Activated CD4-positive, alpha-beta T cell treated with anti-CD3 and anti-CD28 coated beads, Interleukin-2, Interleukin-4, amounts not matched to agents 100 ng/mL and 50 ng/mL, durations not matched to agents 16 hours and 8 hours (primary cell): ENCODE measurements around the gene ST7.
A peak's percentile ranks its signal among the peaks of the same experiment; 100 is the strongest.
"Not testable (repeated sequence)": the region's sequence is repeated elsewhere in the genome, so short reads cannot be mapped to it uniquely, and the experiment has no call there.

Experiments used
- DNase-seq: peaks from one replicate; pipeline ENCODE4 v3.0.0-alpha.2; 2020; ENCODE audit warnings: low spot score

ST7 gene

DNA sequence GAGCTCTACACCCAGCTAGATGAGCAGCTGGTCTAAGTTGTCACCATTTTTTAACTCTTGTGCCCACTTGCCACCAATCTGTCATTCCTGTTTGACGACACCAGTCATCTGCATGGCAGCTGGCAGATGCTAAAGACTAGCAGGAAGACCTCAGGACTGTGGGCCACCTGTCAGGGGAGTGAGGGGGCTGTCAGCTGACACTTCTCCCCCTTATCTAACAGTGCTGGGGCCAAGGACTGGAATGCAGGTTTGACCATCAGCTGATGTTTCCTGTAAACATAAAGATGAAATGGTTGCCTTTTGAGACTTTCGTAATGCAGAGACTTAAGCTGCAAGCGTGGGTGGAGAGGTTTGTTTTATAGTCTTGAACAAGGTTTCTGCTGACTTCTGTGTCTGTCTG is 276.0 kb downstream of the ST7 start:
- no peak for DNase-seq

DNA sequence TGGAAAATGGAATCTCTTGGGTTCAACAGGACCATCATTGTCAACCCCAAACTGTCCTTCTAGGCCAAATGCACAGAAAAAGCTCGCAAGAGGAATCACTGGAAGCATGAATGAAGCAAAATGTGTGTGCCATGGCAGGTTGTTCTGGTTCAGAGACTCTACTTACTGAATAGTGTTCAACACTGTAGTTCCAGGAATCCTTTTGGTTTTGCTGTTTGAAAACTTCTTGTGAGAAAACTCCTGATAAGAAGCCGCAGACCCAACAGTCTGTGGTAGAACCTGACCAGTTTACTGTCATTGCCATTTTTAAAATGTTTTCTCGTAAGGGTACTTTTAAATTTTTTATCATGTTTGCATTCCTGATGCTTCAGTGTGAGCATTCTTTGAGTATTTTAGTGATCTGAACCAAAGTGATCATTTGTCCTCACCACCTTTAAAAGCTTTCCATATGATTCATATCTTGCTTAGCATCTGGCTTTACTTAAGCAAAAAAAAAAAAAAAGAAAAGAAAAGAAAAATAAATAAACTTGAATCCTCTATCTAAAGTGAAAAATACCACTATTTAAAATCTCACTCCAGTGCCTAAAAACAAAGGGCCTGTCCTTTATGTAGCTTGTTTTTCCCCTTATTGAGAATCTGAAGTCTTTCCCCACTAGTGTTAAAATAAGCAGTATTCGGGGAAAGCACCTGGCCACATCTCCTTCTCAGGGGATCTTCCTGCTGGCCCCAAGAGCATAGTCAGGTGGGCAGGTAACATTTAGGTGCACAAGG is 277.2 kb downstream of the ST7 start:
- DNase-seq: no peak

GRCh38 chr7:117231047-117231359 is 277.7 kb downstream of the ST7 start:
- no peak for DNase-seq

DNA sequence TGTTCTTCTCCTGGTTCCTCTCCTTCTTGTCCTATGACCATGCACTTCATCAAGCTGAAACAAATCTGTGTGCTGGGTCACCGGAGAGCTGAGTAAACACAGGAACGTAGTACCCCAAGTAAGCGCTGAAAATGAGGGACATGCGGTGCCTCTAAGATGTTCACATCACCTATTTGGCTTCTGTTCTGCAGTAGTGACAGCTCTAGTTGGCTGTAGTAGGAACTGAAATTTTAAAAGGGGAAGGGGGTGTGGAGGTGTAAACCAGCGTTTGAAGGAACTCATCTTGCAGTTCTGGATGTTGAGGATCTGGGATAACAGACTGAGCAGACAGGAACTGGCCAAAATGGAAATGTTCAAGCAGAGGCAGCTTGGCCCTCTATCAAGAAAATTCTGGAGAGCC is 284.3 kb downstream of the ST7 start:
- DNase-seq: no peak

- no peak for DNase-seq
Measured at GRCh38 chr7:117238472-117238871, 285.2 kb downstream of the ST7 start.

DNA sequence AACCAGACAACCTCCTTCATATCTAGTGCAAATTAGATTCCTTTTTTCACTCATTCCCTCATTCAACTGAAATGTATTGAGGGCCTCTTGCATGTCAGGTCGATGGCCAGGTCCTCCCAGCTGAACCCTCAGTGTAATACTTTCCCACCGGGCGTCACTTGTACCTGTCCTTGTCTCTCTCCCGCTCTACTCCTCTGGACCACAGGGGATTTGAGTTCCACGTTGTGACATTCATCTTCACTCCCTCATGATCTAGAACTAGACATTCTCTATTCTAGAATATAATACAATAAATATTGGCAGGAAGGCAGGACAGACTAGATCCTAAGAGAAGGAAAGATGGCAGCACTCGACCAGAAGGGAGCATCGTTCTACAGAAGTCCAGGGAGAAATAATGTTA is 285.6 kb downstream of the ST7 start:
- DNase-seq: no peak

DNA sequence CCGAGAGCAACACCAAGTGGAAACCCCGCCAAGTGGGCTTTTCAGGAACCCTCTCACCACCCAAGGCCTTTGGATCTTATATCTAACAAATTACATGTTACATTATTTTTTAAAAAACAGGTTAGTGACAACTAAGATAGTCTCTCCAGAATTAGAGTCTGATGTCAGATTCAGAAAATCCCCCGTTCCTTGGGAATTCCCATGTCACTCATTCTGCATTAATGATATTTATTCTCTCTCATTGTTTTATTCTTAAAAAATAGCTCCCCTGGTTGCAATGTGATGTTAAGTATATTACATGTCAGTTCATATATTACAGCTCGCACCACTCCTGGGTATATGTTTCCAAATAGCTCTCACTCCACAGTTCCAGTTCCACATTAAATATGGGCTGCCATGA is 287.8 kb downstream of the ST7 start:
- DNase-seq: no peak

DNA sequence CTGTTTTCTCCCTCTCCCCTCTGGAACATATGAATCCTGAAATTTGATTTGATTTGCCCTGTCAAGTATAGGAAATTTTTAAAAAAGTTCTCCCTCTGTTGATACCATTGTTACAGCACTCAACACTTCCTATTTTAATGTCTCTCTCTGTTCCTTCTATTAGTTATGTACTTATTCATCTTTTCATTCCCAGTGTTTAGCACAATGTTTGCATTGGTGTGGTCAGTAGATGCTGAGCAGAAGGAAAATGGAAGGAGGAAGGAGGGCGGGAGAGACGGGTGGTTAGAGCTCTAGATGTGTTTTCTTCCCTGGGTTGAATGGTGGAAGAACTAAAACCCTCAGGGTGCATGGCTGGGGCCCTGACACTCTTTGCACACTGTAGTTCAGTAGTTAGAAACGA is 290.1 kb downstream of the ST7 start:
- DNase-seq: no peak

DNA sequence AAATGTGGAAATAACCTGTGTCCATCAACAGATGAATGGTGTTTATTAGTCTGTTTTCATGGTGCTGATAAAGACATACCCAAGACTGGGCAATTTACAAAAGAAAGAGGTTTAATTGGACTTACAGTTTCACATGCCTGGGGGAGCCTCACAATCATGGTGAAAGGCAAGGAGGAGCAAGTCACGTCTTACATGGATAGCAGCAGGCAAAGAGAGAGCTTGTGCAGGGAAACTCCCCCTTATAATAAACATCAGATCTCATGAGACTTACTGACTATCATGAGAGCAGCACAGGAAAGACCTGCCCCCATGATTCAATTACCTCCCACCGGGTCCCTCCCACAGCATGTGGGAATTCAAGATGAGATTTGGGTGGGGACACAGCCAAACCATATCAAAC is 292.4 kb downstream of the ST7 start:
- DNase-seq: not testable (repeated sequence)

DNA sequence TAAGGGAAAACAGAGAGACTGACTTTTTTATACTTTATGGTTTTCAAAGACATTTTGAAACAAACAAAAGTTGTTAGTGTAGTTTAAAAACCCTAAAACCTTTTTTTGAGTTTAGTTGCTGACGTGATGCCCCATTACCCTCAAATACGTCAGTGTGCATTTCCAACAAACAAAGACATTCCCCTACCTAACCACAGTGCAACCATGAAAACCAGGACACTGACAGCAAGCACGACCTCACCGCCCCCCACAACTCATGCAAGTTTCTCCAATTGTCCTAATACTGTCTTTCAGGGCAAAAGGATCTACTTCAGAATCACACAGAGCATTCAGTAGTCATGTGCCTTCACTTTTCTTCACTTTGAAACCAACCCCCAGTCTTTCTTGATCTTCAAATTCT is 294.5 kb downstream of the ST7 start:
- no peak for DNase-seq

DNA sequence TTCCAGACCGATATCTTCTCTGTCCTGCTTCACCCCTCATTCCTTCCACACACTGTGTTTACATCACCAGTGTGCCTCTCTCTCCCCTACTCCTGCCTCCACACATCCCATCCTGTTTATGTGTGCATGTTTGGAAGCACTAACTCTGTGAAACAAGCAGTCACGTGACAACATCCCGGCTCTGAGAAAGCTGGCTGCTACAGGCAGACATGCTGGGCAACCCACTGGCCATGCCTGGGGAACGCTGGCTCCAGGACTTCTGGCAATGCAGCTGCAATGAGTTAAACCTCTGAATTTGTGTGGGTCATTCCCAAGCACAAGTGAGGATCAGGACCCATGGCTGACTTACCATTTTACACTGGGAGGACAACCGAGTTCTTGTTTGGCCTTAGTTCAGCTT is 295.5 kb downstream of the ST7 start:
- no peak for DNase-seq

GRCh38 chr7:117249696-117250095 is 296.4 kb downstream of the ST7 start:
- no peak for DNase-seq

- no peak for DNase-seq
Measured at GRCh38 chr7:117250245-117250644, 296.9 kb downstream of the ST7 start.

DNA sequence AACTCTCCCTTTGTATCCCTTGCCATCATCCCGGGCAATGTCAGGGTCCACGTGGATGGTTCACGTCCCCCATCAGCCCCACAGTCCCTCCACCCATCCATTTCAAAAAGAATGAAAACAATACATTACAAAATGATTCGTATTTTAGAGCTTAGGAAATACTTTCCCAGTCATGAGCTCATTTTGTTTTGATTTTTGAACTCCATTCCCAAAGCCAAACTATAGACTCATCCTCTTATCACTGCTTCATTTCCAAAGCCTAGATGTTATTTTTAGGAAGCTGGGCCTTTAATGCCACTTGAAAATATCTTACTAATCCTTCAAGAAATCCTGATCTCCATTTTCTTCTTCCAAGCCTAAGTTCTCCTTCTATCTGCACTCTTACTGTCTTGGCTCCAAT is 297.5 kb downstream of the ST7 start:
- DNase-seq: no peak

- no peak for DNase-seq
Measured at GRCh38 chr7:117251687-117252086, 298.4 kb downstream of the ST7 start.

DNA sequence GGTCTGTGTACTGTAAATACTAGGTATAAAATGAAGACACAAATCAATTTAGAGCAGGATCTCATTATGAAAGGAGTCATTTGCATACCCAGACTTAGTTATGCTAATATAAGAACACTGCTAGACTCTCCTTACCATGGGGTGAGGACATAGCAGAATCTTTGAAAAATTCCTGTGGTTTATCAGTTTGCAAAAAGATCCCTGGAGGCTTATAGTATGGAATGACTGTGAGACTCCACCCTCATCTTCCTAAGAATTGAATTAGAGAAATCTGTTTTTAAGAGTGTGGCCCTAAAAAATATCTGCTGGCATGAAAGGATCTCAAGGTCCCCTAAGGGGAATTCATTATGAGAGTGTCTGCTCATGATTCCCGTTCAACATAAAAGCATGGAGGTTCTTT is 306.3 kb downstream of the ST7 start:
- no peak for DNase-seq

GRCh38 chr7:117262546-117262945 is 309.2 kb downstream of the ST7 start:
- DNase-seq: no peak

DNA sequence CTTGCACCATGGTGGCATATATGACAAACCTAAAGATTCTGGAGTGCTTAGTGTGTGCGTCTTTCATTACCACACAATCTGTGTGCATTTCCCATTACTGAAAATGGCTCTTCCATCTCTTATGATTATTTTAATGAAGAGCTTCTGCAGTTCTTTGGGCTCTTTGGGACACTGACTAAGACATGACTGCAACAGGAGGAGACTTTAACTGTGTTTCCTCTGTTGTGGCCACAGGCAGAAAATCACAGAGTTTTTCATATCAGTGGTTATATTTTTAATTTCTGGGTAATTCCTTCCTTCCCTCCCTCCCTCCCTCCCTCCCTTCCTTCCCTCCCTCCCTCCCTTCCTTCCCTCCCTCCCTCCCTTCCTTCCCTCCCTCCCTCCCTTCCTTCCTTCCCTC is 311.4 kb downstream of the ST7 start:
- no peak for DNase-seq

GRCh38 chr7:117269417-117269816 is 316.1 kb downstream of the ST7 start:
- peak; percentile 34 for DNase-seq

DNA sequence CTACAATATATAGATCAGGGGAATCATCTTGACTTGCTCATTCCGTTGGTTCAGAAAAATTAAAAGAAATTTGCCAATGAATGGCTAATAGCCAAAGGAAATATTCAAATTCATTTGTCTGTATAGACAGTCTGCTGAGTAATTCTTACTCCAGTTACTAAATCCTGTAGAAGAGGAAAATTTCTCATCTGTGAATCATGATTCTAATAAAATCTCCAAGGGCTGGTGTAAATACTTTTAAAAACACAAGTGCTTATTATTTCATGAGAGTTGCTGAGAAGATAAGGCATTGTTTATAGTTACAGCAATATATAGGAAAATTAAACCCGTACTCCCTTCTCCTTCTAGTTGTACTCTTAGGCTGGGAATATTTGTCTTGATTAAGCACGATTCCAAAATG is 316.6 kb downstream of the ST7 start:
- DNase-seq: no peak

GRCh38 chr7:117270371-117270770 is 317.1 kb downstream of the ST7 start:
- DNase-seq: no peak

GRCh38 chr7:117271566-117271965 is 318.3 kb downstream of the ST7 start:
- DNase-seq: no peak

DNA sequence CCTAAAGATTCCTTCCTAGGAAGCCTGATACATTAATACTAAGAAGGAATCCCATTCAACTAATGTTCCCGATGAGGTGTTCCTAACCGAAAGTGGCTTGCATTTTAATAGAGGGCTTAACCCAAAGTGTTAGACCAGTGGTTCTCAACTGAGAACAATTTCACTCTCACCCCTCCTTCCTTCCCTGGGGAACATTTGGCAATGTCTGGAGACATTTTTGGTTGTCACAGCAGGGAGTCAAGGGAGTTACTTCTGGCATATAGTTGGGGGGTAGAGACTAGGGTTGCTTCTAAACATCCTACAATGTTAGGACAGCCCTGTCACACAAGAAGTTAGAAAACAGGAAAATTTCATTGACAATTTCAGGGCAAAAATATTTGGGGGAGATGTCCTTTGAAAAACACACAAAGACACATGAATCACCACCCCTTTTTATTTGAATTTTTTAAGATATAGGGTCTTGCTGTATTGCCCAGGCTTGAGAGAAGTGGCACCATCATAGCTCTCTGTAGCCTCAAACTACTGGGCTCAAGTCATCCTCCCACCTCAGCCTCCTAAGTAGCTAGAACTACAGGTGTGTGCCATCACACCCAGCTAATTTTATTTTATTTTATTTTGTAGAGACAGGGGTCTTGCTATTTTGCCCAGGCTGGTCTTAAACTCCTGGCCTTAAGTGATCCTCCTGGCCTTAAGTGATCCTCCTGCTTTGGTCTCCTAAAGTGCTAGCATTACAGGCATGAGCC is 318.9 kb downstream of the ST7 start:
- no peak for DNase-seq

- no peak for DNase-seq
Measured at GRCh38 chr7:117273325-117273724, 320.0 kb downstream of the ST7 start.
